ENCODE data around the gene NUDT3.
"Not testable (repeated sequence)": the region's sequence is repeated elsewhere in the genome, so short reads cannot be mapped to it uniquely, and the experiment has no call there.

The NUDT3 gene

GRCh38 chr6:34392497-34393190 lies at the start of gene NUDT3:
Gene NUDT3, minus strand, starts transcription at chr6:34392669. Its CDS starts 307 bp downstream, at chr6:34392362.
- DNase-seq (ENCODE audit: low read depth in 2 of 2), result peak; percentile 91 to 92

- no peak for DNase-seq (ENCODE audit: low read depth in 2 of 2)
Measured at GRCh38 chr6:34441526-34441925, 49.1 kb upstream of the NUDT3 start.

- no peak for DNase-seq (ENCODE audit: low read depth in 2 of 2)
Measured at GRCh38 chr6:34439442-34439841, 47.0 kb upstream of the NUDT3 start.

GRCh38 chr6:34438705-34439104 lies 46.2 kb upstream of the NUDT3 start:
- no peak for DNase-seq (ENCODE audit: low read depth in 2 of 2)

- DNase-seq (ENCODE audit: low read depth in 2 of 2), result no peak
Measured at GRCh38 chr6:34437644-34437970, 45.1 kb upstream of the NUDT3 start.

DNA sequence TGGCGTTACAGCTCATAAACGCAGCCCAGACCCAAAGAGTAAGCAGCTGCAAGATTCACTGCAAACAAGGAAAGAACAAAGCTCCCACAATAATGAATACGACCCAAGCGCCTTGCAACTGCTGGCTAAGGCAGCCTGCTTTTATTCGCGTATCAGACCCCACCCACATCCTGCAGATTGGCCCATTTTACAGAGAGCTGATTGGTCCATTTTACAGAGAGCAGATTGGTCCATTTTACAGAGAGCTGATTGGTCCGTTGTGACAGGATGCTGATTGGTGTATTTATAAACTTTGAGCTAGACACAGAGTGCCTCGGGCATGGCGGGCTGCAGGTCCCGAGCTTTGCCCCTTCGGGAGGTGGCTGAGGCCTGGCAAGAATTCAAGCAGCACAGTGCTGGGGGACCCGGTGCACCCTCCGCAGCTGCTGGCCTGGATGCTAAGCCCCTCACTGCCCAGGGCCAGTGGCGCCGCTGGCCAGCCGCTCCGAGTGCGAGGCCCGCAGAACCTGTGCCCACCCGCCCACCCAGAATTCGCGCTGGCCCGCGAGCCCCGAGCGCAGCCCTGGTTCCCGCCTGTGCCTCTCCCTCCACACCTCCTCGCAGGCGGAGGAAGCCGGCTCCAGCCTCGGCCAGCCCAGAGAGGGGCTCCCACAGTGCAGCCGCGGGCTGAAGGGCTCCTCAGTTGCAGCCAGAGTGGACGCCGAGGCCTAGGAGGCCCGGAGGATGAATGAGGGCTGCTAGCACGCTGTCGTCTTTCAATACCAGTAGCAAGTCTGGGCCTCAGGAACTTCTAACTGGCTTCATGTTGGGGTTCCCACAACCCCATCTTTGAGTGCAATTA lies 44.6 kb upstream of the NUDT3 start:
- DNase-seq (ENCODE audit: low read depth in 2 of 2), result no peak

DNA sequence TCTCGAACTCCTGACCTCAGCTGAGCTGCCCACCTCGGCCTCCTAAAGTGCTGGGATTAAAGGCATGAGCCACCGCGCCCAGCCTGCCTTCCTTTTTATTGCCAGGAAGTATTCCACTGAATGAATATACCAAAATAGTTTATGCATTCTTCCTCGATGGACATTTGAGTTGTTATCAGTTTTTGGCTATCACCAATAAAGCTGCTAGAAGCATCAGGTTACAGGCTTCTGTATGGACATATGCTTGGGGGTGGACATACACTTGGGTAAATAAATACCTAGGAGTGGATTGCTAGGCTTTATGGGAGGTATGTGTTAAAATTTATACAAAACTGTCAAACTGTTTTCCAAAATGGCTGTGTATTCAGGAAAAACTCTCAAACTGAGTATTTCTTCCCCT lies 43.4 kb upstream of the NUDT3 start:
- no peak for DNase-seq (ENCODE audit: low read depth in 2 of 2)

DNA sequence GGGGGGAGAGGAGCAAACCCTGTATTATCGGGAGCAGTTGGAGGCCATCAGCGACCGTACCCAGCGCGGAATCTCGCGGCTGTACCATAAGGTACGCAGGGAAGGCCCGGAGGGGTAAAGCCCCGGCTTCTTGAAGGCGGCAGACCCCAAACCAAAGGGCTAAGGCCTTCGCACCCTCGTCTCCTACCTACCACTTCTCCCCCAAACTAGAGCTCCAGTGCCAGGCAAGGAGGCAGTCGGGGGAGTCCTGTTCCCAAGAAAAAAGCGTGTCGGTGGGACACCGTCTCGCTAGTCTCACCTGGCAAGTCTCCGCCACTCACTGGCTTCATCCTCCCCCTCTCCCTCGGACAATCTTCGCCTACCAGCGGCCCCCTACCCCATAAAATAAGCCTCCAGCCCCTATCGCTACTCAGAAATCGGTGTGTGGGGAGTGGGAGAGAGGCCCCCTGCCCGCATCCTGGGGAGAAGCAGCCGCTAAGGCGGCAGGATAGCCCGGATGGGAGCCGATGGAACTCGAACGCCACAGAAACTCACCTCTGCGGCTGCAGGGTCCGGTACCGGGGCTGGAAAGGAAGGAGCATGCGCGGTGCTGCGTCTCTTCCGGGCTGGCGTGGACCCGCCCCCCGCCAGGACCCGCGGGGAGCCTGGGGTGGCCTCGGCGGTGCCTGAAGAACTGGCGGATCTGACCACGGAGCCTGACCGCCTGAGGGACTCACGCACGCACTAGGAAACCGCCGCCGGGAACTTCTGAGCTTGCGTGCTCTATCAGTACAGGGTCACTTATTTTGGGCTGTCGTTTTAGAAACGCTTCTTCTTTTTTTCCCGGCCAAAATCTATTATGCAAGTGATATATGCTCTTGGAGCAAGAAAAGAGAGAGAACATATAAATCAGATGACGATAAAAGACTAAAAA lies 33.3 kb upstream of the NUDT3 start, which contains the start of gene RPS10:
TSS of gene RPS10 (minus strand) at position 572 of the 913 bp plus-strand sequence. CDS start 848 bp downstream, outside the sequence.
- DNase-seq (ENCODE audit: low read depth in 2 of 2), result peak; percentile 87

DNA sequence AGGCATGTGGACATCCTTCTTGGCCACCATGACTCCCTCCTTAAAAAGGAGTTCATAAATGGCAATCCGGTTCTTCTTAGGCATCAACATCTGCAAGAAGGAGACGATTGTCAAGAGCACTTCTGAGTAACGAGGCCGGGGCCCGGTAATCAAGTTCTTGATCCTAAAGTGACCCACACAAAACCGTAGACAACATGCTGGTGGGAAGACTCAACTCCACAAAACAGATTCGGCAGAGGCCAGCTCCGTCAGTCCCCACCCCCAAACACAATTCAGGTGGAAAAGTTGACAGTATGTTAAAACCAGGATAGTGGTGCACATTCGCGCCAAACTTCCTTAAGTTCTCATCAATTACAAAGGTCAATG lies 32.6 kb upstream of the NUDT3 start:
- peak in 1 of 2 donors; percentile 5 for DNase-seq (ENCODE audit: low read depth in 2 of 2)

GRCh38 chr6:34424200-34425131 lies 32.0 kb upstream of the NUDT3 start:
- no peak for DNase-seq (ENCODE audit: low read depth in 2 of 2)

DNA sequence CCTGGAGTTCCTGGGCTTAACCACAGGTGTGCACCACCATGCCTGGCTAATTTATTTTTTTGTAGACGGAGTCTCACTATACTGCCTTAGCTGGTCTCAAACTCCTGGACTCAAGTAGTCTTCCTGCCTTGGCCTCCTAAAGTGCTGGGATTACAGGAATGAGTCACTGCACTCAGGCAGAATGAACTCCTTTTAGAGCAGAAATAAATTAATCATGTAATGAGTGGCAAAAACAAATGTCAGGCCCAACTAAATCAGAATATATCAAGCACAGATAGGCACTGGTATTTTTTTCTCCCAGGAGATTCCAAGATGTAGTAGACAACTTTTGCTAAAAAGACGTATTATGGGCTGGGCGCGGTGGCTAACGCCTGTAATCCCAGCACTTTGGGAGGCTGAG lies 30.8 kb upstream of the NUDT3 start:
- no peak for DNase-seq (ENCODE audit: low read depth in 2 of 2)

DNA sequence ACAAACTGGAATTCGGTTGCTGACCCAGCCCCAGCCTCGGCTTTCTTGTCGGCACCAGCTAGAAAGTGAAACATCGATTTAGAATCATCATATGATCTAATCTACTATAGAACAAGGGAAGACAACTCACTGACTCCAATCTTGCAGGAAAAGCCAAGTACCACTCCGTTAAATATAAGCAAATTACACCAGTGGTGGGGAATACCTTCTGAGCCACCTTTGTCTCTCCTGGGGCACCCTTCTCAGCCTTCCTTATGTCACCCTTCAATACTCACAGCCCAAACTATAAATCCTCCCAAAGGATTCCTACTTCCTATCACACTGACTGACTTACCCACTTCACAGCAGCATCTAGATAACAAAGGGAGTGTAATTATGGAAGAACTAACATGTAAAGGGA lies 25.9 kb upstream of the NUDT3 start:
- no peak for DNase-seq (ENCODE audit: low read depth in 2 of 2)

GRCh38 chr6:34416877-34417371 lies 24.5 kb upstream of the NUDT3 start:
- no peak for DNase-seq (ENCODE audit: low read depth in 2 of 2)

GRCh38 chr6:34414999-34415858 lies 22.8 kb upstream of the NUDT3 start:
- no peak for DNase-seq (ENCODE audit: low read depth in 2 of 2)

DNA sequence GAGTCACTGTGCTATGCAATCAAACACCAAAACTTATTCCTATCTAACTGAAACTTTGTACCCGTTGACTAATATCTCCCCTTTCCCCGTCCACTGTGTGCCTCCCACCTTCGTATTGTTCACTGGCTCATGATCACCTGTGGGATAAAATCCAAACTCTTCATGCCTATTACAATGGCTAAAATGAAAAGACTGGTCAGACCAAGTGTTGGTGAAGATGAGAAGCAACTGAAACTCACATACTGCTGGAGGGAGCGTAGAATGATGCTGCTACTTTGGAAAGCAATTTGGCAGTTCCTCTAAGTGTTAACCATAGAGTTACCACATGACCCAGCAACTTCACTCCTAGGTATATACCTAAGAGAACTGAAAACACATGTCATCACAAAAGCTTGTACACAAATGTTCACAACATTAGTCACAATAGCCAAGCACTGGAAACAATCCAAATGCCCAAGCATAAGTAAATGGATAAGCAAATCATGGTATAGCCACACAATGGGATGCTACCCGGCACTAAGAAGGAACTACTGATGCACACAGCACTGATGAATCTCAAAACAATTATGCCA lies 20.3 kb upstream of the NUDT3 start:
- no peak for DNase-seq (ENCODE audit: low read depth in 2 of 2)

DNA sequence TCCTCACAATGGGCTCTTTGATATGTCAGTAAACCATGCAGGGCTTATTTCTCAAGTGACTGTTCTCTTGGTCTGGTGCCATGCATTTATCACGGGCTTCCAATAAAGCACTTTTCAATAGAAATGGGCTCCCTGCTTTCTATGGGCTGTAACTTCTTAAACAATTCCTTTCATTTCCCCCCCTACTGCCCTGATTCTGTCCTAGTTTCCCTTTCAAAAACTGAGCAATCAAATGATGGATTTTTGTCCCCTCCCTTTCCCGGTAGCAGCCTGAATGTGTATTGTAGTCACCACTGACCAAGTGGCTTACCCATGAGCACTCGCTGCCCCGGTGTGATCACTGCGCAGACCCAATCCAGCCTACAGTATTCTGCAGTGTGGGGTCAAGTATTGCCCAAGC lies 19.5 kb upstream of the NUDT3 start:
- DNase-seq (ENCODE audit: low read depth in 2 of 2), result no peak

- not testable (repeated sequence) for DNase-seq (ENCODE audit: low read depth in 2 of 2)
Measured at GRCh38 chr6:34407915-34408314, 15.4 kb upstream of the NUDT3 start.

GRCh38 chr6:34396518-34396917 lies 4.0 kb upstream of the NUDT3 start:
- no peak for DNase-seq (ENCODE audit: low read depth in 2 of 2)

- DNase-seq (ENCODE audit: low read depth in 2 of 2), result no peak
Measured at GRCh38 chr6:34393966-34394305, 1.5 kb upstream of the NUDT3 start.

All from stimulated activated CD8-positive, alpha-beta memory T cell treated with anti-CD3 and anti-CD28 coated beads, Interleukin-2, amount 100 ng/mL, for 48 hours (primary cell).